OCI-LY7 (cell line): ENCODE data around the gene RPS14.

Experiments
- EZH2phosphoT487 ChIP-seq: fragments of 200-600 bp; sonication (generic); IDR thresholded peaks from 2 replicates; pipeline ENCODE4 v1.6.1; 2018; ENCODE audit warnings: low read depth, borderline replicate concordance, mild to moderate bottlenecking, mixed run types, antibody characterized with exemption, low read length, moderate library complexity, mixed read lengths
- TF ChIP-seq, protein P1 (sequence below): fragments of 200-600 bp; sonication (generic); conservative IDR thresholded peaks from 2 replicates; pipeline ENCODE4 v1.5.1; 2014; ENCODE audit warnings: mild to moderate bottlenecking, antibody characterized with exemption, low read length, moderate library complexity, mixed read lengths

DNA sequence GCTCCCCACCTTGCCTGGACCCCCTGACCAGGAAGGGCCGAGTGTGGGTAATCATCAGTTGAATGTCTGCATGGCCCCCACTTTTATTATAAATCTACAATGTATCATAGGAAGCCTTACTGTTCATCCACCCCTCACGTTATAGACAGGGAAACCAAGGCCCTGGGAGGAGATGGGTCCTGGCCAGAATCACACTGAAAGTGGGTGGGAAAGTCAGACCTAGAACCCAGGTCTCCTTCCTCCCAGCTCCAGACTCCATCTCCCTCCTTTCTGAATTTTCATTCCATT, 53.9 kb downstream of the RPS14 start:
- TF ChIP-seq, protein P1, sequence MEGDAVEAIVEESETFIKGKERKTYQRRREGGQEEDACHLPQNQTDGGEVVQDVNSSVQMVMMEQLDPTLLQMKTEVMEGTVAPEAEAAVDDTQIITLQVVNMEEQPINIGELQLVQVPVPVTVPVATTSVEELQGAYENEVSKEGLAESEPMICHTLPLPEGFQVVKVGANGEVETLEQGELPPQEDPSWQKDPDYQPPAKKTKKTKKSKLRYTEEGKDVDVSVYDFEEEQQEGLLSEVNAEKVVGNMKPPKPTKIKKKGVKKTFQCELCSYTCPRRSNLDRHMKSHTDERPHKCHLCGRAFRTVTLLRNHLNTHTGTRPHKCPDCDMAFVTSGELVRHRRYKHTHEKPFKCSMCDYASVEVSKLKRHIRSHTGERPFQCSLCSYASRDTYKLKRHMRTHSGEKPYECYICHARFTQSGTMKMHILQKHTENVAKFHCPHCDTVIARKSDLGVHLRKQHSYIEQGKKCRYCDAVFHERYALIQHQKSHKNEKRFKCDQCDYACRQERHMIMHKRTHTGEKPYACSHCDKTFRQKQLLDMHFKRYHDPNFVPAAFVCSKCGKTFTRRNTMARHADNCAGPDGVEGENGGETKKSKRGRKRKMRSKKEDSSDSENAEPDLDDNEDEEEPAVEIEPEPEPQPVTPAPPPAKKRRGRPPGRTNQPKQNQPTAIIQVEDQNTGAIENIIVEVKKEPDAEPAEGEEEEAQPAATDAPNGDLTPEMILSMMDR = no peak
- TF ChIP-seq EZH2phosphoT487 = no peak
